Neural progenitor cell (in vitro differentiated cells): ENCODE data around the gene PLK2.

Experiments used
- CTCF ChIP-seq: fragments of 200-600 bp; sonication (generic); IDR thresholded peaks from 2 replicates; pipeline ENCODE4 v1.5.1; 2017; ENCODE audit warnings: antibody characterized with exemption, mild to moderate bottlenecking
- EZH2 ChIP-seq: fragments of 200-600 bp; sonication (generic); IDR thresholded peaks from 2 replicates; pipeline ENCODE4 v1.6.1; 2017; ENCODE audit warnings: antibody characterized with exemption, mild to moderate bottlenecking, moderate library complexity

- TF ChIP-seq CTCF (no peak), EZH2 (no peak)
These were observed 2.8 kb downstream of the PLK2 start for GRCh38 chr5:58457050-58457449.
